Measurements from ENCODE around the gene CD40.

GRCh38 chr20:46111836-46112212, 6.3 kb upstream of the CD40 start:
- TF ChIP-seq POLR2AphosphoS5 (IDR thresholded peaks at IDR 0.05; ENCODE audit: low read depth, low read length) (no peak), POLR2A (IDR thresholded peaks at IDR 0.05; ENCODE audit: low read depth, low read length) (no peak)

Data from GM12891 (cell line).